Activated naive CD4-positive, alpha-beta T cell treated with anti-CD3 and anti-CD28 coated beads, Interleukin-2, amount 50 U/mL, for 24 hours (primary cell): ENCODE data around the gene DAND5.
A peak's percentile ranks its signal among the peaks of the same experiment; 100 is the strongest.

Experiments
- H3K27ac Mint-ChIP-seq: one replicate; pipeline ENCODE4 v1.8.0; 2021; ENCODE audit warnings: mild to moderate bottlenecking, mixed read lengths
- H3K27me3 Mint-ChIP-seq: one replicate; pipeline ENCODE4 v1.8.0; 2021; ENCODE audit warnings: mixed read lengths
- H3K36me3 Mint-ChIP-seq: one replicate; pipeline ENCODE4 v1.8.0; 2021; ENCODE audit warnings: mixed read lengths
- H3K4me1 Mint-ChIP-seq: one replicate; pipeline ENCODE4 v1.8.0; 2021; ENCODE audit warnings: mixed read lengths
- H3K4me3 Mint-ChIP-seq: one replicate; pipeline ENCODE4 v1.8.0; 2021; ENCODE audit warnings: mild to moderate bottlenecking, mixed read lengths
- H3K9me3 Mint-ChIP-seq: one replicate; pipeline ENCODE4 v1.8.0; 2021; ENCODE audit warnings: mixed read lengths

The DAND5 gene

DNA sequence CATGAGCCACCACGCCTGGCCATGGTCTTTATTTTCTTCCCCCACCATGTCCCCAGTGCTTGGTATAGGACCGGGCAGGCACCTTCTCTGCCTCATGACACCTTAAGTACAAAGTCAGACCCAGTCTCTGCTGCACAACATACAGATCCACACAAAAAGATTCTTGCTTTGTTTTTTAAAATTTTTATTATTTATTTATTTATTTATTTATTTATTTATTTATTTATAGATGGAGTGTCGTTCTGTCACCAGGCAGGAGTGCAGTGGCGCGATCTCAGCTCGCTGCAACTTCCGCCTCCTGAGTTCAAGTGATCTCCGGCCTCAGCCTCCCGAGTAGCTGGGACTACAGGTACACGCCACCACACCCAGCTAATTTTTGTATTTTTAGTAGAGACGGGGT is 23.4 kb downstream of the DAND5 start:
- Mint-ChIP-seq H3K36me3 (no peaks in the 10 kb centered on the region), H3K9me3 (no peaks in the 10 kb centered on the region)

GRCh38 chr19:12993562-12993961 is 24.2 kb downstream of the DAND5 start:
- H3K27me3 Mint-ChIP-seq, result no peaks in the 10 kb centered on the region
- peak overlapping the region; percentile 21 for H3K27ac Mint-ChIP-seq
- no peak overlapping the region for H3K4me3 Mint-ChIP-seq
- H3K36me3 Mint-ChIP-seq, result no peaks in the 10 kb centered on the region
- peaks cover 12% of the 10 kb centered on the region for H3K4me1 Mint-ChIP-seq
- H3K9me3 Mint-ChIP-seq, result no peaks in the 10 kb centered on the region

More for the DNA sequence above, 23.4 kb downstream of the DAND5 start:
- no peak overlapping the region for H3K27ac Mint-ChIP-seq
- no peaks in the 10 kb centered on the region for H3K27me3 Mint-ChIP-seq
- H3K4me1 Mint-ChIP-seq, result peaks cover 12% of the 10 kb centered on the region
- H3K4me3 Mint-ChIP-seq, result no peak overlapping the region

GRCh38 chr19:12994701-12995595 is 25.6 kb downstream of the DAND5 start, which contains the start of gene NFIX:
NFIX (plus strand) TSS chr19:12995475; CDS start chr19:12995838, 363 bp downstream.
- no peaks in the 10 kb centered on the region for H3K36me3 Mint-ChIP-seq
- no peaks in the 10 kb centered on the region for H3K27me3 Mint-ChIP-seq
- peak within 1 kb of the TSS; percentile 88 for H3K27ac Mint-ChIP-seq
- H3K9me3 Mint-ChIP-seq, result no peaks in the 10 kb centered on the region
- peaks cover 12% of the 10 kb centered on the region for H3K4me1 Mint-ChIP-seq
- H3K4me3 Mint-ChIP-seq, result peak within 1 kb of the TSS; percentile 92

DNA sequence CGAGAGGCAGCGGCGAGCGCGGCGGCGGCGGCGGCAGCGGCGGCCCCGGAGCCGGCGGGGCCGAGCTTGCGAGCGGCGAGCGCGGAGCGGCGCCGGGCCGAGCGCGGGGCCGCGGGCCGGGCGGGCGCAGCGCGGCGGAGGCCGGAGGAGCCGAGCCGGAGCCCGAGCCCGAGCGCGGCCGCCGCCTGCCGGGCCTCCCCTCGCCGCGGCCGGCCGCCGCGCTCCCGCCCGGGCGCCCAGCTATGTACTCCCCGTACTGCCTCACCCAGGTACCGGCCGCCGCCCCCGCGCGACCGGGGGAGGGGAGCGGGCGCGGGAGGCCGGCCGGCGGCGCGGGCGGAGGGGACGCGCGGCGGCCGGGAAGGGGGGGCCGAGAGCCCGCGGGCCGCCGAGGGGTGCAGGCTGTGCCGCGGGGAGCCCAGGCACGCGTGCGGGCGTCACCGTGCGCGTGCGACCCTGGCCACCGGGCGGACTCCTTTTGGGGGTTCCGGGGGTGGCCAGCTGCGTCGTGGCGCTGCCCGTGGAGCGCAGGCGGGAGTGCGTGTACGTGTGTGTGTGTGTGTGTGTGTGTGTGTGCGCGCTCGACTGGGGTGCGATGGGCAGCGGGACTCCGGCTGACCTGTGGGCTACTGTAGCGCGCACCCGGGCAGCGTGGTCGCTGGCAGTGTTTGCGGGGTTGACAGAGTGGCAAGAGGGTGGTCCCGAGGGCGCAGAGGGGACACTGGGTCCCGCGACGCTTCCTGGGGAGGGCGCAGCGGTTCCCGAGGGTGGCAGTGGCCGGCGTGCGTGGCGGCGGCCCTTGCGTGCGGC is 26.4 kb downstream of the DAND5 start:
- H3K4me1 Mint-ChIP-seq, result peaks cover 12% of the 10 kb centered on the region
- H3K27me3 Mint-ChIP-seq, result no peaks in the 10 kb centered on the region
- peak overlapping the region; percentile 71 for H3K27ac Mint-ChIP-seq
- no peaks in the 10 kb centered on the region for H3K36me3 Mint-ChIP-seq
- H3K4me3 Mint-ChIP-seq, result peak overlapping the region; percentile 92
- no peaks in the 10 kb centered on the region for H3K9me3 Mint-ChIP-seq

DNA sequence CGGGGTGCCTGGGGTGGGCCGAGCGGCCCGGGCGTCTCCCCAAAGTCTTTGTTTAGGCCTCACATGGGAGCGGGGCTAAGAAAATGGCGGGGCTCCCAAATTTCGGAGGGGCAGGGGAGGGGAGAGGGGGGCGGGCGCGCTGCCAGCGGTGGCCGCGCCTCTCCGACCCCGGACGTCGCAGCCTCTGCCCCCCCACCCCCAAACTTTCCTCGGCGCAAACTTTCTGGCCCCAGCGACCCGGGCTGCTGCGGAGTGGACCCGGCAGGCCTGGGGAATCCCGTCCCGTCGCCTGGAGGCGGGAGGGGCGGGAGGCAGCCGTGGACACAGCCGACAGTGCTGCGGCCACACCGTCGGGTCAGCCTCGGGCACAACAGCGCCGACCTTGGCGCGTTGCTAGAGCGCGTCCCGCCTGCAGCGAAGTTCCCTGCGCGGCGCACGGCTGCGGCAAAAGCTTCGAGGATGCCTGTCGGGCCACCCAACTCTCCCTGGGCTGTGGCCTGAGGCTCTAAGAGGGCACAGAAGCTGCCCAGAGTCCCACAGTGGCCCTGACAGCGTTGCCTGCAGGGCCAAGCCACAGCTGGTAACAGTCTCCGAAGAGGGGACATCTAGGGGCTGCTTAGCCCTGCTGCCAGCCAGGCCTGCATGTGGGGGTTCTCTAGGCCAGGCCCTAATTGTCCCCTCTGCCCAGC is 27.2 kb downstream of the DAND5 start:
- Mint-ChIP-seq H3K27ac (peak overlapping the region; percentile 65), H3K27me3 (no peaks in the 10 kb centered on the region), H3K9me3 (no peaks in the 10 kb centered on the region), H3K36me3 (no peaks in the 10 kb centered on the region), H3K4me1 (peaks cover 12% of the 10 kb centered on the region), H3K4me3 (peak overlapping the region; percentile 78)

DNA sequence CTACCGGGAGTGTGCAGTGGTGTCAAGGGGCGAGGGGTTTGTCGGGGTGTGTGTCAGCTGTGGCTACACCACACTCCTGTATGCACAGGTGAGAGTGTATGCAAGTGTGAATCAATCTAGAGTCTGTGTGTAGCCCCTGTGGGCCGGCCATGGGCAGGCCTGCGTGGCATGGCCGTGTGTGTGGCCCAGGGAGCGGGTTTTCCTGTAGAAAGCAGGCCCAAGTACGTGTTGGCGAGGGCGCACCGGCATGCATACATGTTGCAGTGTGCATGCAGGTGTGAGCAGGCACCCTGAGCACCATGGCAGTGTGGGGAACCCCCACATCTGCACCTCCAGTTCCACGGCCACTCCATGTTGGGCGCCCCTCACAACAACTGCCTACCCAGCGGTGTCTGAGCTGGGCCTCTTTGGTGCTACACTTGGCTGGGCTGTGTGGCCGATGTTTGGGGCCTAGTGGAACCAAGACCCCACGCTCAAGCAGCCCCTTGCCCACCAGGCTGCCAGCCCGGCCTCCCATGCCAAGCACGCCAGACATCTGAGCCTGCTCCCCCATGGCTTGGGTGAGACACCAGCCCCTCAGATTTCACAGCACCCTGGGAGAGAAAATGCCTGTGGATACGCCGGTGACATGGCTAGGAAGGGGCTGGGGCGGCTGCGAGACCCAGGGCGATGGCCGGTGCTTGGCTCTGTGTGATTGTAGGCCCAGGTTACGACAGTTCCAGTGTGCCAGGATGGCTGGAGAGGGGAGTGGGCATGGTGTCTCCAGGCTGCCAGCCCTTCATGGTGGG is 28.0 kb downstream of the DAND5 start:
- H3K4me3 Mint-ChIP-seq, result peak overlapping the region; percentile 78
- no peaks in the 10 kb centered on the region for H3K36me3 Mint-ChIP-seq
- H3K27me3 Mint-ChIP-seq, result no peaks in the 10 kb centered on the region
- peaks cover 12% of the 10 kb centered on the region for H3K4me1 Mint-ChIP-seq
- no peaks in the 10 kb centered on the region for H3K9me3 Mint-ChIP-seq
- peak overlapping the region; percentile 88 for H3K27ac Mint-ChIP-seq

- Mint-ChIP-seq H3K36me3 (no peaks in the 10 kb centered on the region), H3K4me1 (peaks cover 12% of the 10 kb centered on the region), H3K27ac (peak overlapping the region; percentile 25), H3K4me3 (no peak overlapping the region), H3K27me3 (no peaks in the 10 kb centered on the region), H3K9me3 (no peaks in the 10 kb centered on the region)
Measured at GRCh38 chr19:12997967-12998940, 28.9 kb downstream of the DAND5 start.

DNA sequence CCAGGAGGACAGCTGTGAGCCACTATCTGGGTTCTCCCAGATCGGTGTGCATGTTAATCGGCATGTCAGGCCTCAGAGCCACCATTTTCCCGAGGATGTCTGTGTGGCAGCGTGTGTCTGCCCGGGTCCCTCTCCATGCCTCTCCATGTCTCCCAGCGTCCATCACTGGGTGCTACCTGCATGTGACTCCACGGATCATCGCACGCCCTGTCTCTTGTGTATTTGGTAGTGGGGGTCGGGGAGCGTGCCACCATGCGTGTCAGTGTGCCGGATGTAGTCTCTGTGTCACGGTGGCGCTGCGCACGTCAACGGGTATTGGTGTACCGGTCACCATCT is 31.8 kb downstream of the DAND5 start:
- Mint-ChIP-seq H3K36me3 (no peaks in the 10 kb centered on the region), H3K27ac (no peak overlapping the region), H3K4me1 (peaks cover 6% of the 10 kb centered on the region), H3K9me3 (no peaks in the 10 kb centered on the region), H3K4me3 (no peak overlapping the region), H3K27me3 (no peaks in the 10 kb centered on the region)

- Mint-ChIP-seq H3K9me3 (no peaks in the 10 kb centered on the region), H3K4me1 (peaks cover 6% of the 10 kb centered on the region), H3K27me3 (no peaks in the 10 kb centered on the region), H3K4me3 (no peak overlapping the region), H3K36me3 (no peaks in the 10 kb centered on the region), H3K27ac (no peak overlapping the region)
Measured at GRCh38 chr19:13001502-13002165, 32.3 kb downstream of the DAND5 start.

GRCh38 chr19:13002166-13002898 is 33.0 kb downstream of the DAND5 start:
- H3K27ac Mint-ChIP-seq, result no peak overlapping the region
- H3K27me3 Mint-ChIP-seq, result no peaks in the 10 kb centered on the region
- H3K4me1 Mint-ChIP-seq, result no peaks in the 10 kb centered on the region
- no peaks in the 10 kb centered on the region for H3K9me3 Mint-ChIP-seq
- no peaks in the 10 kb centered on the region for H3K36me3 Mint-ChIP-seq
- no peak overlapping the region for H3K4me3 Mint-ChIP-seq

DNA sequence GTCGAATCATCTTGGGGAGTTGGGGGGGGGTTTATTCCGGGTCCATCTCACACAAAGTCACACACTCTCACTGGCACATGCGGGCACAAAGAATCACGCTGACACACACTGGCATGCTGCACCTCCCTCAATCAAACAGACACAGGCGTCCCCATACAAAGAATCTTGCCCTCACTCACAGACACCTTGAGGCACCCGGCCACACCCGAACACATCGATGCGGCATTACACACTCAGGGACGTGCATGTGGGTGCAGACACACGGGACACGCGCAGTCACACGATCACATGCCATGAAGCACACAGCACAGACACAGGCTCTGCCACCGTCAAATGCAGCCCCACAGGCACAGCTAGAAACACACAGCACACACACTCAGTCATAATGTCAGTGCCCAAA is 33.7 kb downstream of the DAND5 start:
- Mint-ChIP-seq H3K4me3 (no peak overlapping the region), H3K27ac (peak overlapping the region; percentile 57), H3K27me3 (no peaks in the 10 kb centered on the region), H3K36me3 (no peaks in the 10 kb centered on the region), H3K9me3 (no peaks in the 10 kb centered on the region), H3K4me1 (no peaks in the 10 kb centered on the region)

DNA sequence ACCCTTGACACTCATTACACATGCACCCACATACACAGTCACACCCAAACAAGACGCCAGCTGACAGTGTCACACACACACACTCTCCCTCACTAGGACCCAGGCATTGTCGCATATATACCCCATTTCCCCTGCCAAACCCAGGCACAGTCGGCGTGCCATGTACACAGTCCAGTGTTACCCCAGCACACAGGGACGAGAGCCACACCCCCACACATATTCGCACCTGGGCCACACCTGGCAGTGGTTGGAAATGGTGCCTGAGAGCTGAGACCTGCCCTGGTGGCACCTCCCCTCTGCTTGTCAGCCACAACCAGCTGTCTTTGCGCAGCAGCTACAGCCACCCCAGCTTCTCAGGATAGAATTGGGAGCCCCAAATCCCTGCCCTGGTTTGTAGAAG is 34.9 kb downstream of the DAND5 start:
- peaks cover 4% of the 10 kb centered on the region for H3K4me1 Mint-ChIP-seq
- peaks cover 2% of the 10 kb centered on the region for H3K36me3 Mint-ChIP-seq
- H3K4me3 Mint-ChIP-seq, result no peak overlapping the region
- no peak overlapping the region for H3K27ac Mint-ChIP-seq
- H3K9me3 Mint-ChIP-seq, result no peaks in the 10 kb centered on the region
- peaks cover 5% of the 10 kb centered on the region for H3K27me3 Mint-ChIP-seq

- H3K36me3 Mint-ChIP-seq, result peaks cover 2% of the 10 kb centered on the region
- no peaks in the 10 kb centered on the region for H3K9me3 Mint-ChIP-seq
- H3K27me3 Mint-ChIP-seq, result peaks cover 9% of the 10 kb centered on the region
- no peak overlapping the region for H3K27ac Mint-ChIP-seq
- peaks cover 4% of the 10 kb centered on the region for H3K4me1 Mint-ChIP-seq
- H3K4me3 Mint-ChIP-seq, result no peak overlapping the region
Measured at GRCh38 chr19:13005253-13005652, 35.9 kb downstream of the DAND5 start.
